Vagina (tissue), 2 donors: ENCODE measurements around the gene NEO1.

Experiments
- POLR2A ChIP-seq, 2 donors: fragments of 450-650 bp; IDR thresholded peaks; one replicate each; pipeline ENCODE4 v1.6.1; 2017; ENCODE audit warnings: antibody characterized with exemption in 2 of 2, mild to moderate bottlenecking in 2 of 2, moderate library complexity in 2 of 2
- POLR2AphosphoS5 ChIP-seq, 2 donors: sonication (generic); formaldehyde crosslinking; IDR thresholded peaks; one replicate each; pipeline ENCODE4 v1.9.0; 2017; ENCODE audit warnings: antibody characterized with exemption in 2 of 2, mild to moderate bottlenecking in 2 of 2, low read depth in 1 of 2; ENCODE audit not compliant: insufficient read depth in 1 of 2
- TF ChIP-seq, protein P1 (sequence below), 3 experiments: fragments of 450-650 bp in 2 of 3; fragments of 200-600 bp in 1 of 3; sonication (generic) in 1 of 3; IDR thresholded peaks; one replicate each; pipeline ENCODE4 v1.5.1; 2017 to 2019; ENCODE audit warnings: antibody characterized with exemption in 3 of 3, mild to moderate bottlenecking in 2 of 3, moderate library complexity in 2 of 3

DNA sequence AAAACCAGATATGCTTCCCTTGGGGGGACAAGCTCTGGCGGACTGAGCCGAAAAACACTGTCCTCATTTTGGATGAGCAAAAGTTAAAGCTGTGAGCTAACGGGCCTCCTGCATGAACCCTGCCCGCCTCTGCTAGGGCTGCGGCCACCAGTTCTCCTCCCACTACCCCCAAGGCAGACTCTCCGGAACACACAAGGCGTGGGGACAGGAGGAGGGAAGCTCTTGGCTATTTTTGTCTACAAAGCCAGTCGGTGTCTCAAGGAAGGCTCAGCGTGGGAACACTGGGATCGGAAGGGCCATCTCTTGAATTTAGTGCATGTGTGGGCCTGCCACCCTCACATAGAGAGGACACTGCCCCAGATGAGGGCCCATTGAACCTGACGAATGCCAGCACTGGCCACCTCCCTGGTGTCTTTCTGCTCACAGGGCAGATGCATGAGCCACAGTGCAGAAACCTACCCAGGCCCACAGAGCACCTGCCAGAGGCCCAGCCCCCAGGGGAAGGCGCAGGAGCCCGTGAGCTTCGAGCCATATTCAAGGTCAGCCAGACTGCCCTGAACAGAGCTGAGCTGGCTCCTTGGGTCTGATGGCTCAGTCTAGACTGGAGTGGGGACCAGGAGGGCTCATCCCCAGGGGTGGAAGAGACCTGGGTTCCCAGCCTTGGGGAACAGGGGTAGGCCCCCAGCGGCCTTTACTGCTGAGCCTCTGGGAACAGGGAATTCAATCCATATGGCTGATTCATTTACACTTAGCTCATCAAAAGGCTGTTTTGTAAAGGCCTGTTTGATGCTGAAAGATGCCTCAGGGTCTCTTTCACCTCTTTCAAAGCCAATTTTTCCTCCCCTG is 278.2 kb downstream of the NEO1 start:
- no peak for TF ChIP-seq POLR2A (IDR thresholded peaks at IDR 0.05)
- TF ChIP-seq, protein P1, sequence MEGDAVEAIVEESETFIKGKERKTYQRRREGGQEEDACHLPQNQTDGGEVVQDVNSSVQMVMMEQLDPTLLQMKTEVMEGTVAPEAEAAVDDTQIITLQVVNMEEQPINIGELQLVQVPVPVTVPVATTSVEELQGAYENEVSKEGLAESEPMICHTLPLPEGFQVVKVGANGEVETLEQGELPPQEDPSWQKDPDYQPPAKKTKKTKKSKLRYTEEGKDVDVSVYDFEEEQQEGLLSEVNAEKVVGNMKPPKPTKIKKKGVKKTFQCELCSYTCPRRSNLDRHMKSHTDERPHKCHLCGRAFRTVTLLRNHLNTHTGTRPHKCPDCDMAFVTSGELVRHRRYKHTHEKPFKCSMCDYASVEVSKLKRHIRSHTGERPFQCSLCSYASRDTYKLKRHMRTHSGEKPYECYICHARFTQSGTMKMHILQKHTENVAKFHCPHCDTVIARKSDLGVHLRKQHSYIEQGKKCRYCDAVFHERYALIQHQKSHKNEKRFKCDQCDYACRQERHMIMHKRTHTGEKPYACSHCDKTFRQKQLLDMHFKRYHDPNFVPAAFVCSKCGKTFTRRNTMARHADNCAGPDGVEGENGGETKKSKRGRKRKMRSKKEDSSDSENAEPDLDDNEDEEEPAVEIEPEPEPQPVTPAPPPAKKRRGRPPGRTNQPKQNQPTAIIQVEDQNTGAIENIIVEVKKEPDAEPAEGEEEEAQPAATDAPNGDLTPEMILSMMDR (IDR thresholded peaks at IDR 0.05) = no peak
- TF ChIP-seq POLR2AphosphoS5 (IDR thresholded peaks at IDR 0.05; ENCODE audit: insufficient read depth in 1 of 2, low read depth in 1 of 2) = no peak
